NB4 (cell line): ENCODE data around the gene COL16A1.

ENCODE experiments used
- DNase-seq: peaks from one replicate; pipeline ENCODE4 v3.0.0; 2010; ENCODE audit warnings: low read depth
- H3K4me3 ChIP-seq: one replicate; pipeline ENCODE4 v1.5.1; 2011; ENCODE audit warnings: mild to moderate bottlenecking, low read depth, low read length, moderate library complexity
- CTCF ChIP-seq: IDR thresholded peaks from one replicate; pipeline ENCODE4 v1.5.1; 2012; ENCODE audit warnings: low read depth, low read length
- MYC ChIP-seq: IDR thresholded peaks from 2 replicates; pipeline ENCODE4 v1.6.1; 2011; ENCODE audit warnings: low read depth, low read length
- POLR2A ChIP-seq: IDR thresholded peaks from 2 replicates; pipeline ENCODE4 v1.6.1; 2011; ENCODE audit warnings: mild to moderate bottlenecking; ENCODE audit not compliant: insufficient read length; ENCODE audit errors: extremely low read depth
- TF ChIP-seq, protein P1 (sequence below): IDR thresholded peaks from 2 replicates; pipeline ENCODE4 v1.6.1; 2011; ENCODE audit warnings: low read depth, low read length

The COL16A1 gene

DNA sequence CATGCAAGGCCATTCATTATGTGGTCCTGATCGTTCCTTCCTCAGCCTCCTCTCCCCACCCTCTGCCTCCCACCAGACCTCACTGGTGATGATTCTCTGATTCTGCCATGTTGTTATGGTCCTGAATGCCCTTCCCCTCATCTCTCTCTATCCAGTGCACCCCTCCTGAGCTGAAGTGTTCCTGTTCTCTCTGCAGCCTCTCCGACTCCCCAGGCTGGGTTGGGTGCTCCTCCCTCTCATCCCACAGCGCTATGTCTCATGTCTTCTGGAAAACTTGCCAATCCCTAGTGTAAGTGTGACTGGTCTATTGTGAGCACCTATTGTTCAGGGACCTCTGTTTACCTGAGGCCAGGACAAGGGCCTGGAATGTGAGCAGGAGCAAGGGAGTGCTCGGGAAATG lies 48.1 kb downstream of the COL16A1 start:
- no peak overlapping the region for H3K4me3 ChIP-seq
- DNase-seq = no peak
- TF ChIP-seq, protein P1, sequence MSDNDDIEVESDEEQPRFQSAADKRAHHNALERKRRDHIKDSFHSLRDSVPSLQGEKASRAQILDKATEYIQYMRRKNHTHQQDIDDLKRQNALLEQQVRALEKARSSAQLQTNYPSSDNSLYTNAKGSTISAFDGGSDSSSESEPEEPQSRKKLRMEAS = no peak
- TF ChIP-seq MYC = no peak
- TF ChIP-seq POLR2A = no peak
- no peak for TF ChIP-seq CTCF

DNA sequence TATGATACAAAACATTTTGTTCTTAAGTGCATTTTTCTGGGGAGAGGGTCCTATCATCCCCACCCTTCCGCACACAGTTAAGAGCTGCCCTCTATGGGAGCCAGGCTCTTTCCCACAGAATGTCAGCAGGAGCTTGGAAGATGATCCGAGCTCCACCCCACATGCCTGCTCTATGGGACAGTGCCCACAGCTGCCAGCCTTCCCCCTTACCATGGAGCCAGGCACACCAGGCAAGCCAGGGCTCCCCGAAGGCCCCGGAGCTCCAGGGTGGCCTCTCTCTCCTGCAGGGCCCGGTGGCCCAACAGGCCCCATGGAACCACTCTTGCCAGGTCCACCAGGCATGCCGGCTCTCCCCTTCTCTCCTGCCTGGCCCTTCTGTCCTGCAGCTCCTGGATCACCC lies 48.7 kb downstream of the COL16A1 start:
- H3K4me3 ChIP-seq = no peak overlapping the region
- TF ChIP-seq MYC (no peak), CTCF (no peak), POLR2A (no peak)
- TF ChIP-seq, protein P1 = no peak
- no peak for DNase-seq

DNA sequence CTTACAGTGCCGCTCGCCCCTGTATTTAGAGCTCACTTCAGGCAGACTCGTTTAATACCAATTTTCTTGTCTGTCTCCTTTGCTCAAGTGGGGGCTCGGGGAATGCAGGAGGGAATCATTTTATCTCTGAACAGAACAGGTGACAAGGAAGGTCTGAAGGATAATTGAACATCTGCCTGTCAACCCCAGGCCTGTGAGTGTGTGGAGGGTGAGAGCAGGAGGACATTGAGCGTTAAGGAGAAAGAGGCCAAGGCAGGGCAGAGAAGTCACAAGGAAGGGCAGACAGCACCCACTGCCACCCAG lies 49.4 kb downstream of the COL16A1 start:
- no peak overlapping the region for H3K4me3 ChIP-seq
- no peak for DNase-seq
- TF ChIP-seq, protein P1 = no peak
- no peak for TF ChIP-seq MYC
- no peak for TF ChIP-seq CTCF
- TF ChIP-seq POLR2A = no peak

DNA sequence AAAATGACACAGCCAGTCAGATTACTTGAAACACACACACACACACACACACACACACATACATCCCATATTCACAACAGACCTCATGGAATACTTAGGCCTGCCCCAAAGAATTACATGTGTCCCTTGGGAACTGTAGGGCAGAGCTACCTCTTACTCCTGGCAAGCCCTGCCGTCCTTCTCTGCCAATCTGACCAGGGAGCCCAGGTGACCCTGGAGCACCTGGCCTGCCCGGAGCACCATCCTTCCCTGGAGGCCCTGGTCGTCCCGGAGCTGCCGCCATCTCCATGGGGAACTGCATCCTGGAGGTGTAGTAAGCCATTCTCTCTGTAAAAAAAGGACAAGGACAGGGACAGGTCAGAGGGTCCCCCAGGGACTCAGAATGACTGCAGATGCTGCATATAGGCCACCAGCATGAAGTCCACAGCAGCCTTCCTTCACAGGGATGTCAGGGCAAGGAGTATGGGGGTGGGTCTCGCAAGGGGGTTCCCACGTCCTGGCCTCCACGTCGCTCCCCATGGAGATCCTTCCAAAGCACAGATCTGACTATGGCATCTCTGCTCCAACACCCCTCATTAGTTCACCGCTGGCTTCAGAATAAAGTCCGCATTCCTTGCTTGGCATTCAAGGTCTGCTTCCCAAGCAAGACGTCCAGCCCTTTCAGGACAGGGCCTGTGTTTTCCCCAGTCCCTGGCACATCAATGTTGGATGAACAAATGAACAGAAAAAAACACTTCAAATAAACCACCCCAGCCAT lies 49.9 kb downstream of the COL16A1 start:
- TF ChIP-seq MYC = no peak
- no peak for TF ChIP-seq POLR2A
- TF ChIP-seq, protein P1 = no peak
- TF ChIP-seq CTCF = no peak
- no peak for DNase-seq
- H3K4me3 ChIP-seq = no peak overlapping the region

DNA sequence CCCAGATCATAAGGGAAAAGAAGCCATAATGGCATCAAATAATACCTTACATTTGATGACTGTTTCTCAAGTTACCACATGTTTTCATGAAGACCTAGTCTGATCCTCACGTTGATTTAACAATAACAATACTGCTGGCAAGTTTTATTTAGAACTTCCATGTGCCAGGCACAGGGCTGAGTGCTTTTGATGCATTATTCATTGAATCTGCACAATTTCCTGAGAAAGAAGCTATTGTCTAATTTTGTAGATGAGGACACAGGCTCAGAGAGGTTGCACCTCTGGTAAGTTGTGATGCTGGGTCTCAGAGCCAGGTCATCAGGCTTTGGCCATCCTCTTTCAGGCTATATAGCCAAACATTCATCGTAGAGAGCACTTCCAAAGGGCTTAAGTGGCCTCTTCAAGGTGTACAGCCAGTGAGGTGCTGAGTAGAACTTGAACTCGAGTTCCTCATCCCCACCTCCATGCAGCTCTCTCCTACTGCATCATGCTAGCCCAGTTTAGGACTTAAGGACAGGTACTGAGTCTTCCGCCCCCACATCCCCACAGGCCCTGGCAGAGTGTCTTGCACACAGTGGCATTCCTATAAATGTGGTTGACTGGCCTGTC lies 50.8 kb downstream of the COL16A1 start:
- DNase-seq = no peak
- H3K4me3 ChIP-seq = no peak overlapping the region
- TF ChIP-seq CTCF (no peak), MYC (no peak), POLR2A (no peak)
- TF ChIP-seq, protein P1 = no peak

- H3K4me3 ChIP-seq = no peak overlapping the region
- no peak for DNase-seq
- TF ChIP-seq POLR2A (no peak), CTCF (no peak), MYC (no peak)
- TF ChIP-seq, protein P1 = no peak
Measured at GRCh38 chr1:31651766-31652165, 52.1 kb downstream of the COL16A1 start.
